Measurements from ENCODE around the gene ARFGEF2.

DNA sequence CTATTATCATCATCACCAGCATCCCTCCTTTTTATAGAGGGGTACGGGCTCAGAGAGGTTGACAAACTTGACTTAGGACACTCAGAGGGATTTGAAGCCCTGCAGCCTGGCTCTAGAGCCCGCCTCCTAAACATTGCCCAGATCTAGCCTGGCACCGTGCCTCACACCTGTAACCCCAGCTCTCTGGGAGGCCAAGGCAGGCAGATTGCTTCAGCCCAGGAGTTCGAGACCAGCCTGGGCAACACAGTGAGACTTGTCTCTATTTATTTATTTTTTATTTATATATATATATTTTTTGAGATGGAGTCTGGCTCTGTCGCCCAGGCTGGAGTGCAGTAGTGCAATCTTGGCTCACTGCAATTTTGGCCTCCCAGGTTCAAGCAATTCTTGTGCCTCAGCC is 118.3 kb downstream of the ARFGEF2 start:
- TF ChIP-seq TAF1 (IDR thresholded peaks at IDR 0.05; ENCODE audit: low read depth, low read length): no peak
- TF ChIP-seq BRCA1 (IDR thresholded peaks at IDR 0.05; ENCODE audit: low read depth, low read length): no peak
- TF ChIP-seq, protein P1, sequence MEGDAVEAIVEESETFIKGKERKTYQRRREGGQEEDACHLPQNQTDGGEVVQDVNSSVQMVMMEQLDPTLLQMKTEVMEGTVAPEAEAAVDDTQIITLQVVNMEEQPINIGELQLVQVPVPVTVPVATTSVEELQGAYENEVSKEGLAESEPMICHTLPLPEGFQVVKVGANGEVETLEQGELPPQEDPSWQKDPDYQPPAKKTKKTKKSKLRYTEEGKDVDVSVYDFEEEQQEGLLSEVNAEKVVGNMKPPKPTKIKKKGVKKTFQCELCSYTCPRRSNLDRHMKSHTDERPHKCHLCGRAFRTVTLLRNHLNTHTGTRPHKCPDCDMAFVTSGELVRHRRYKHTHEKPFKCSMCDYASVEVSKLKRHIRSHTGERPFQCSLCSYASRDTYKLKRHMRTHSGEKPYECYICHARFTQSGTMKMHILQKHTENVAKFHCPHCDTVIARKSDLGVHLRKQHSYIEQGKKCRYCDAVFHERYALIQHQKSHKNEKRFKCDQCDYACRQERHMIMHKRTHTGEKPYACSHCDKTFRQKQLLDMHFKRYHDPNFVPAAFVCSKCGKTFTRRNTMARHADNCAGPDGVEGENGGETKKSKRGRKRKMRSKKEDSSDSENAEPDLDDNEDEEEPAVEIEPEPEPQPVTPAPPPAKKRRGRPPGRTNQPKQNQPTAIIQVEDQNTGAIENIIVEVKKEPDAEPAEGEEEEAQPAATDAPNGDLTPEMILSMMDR (IDR thresholded peaks at IDR 0.05; ENCODE audit: control extremely low read depth in 1 of 3, insufficient read depth in 1 of 3, low read depth in 1 of 3, low read length in 3 of 3): no peak
- TF ChIP-seq, protein P2, sequence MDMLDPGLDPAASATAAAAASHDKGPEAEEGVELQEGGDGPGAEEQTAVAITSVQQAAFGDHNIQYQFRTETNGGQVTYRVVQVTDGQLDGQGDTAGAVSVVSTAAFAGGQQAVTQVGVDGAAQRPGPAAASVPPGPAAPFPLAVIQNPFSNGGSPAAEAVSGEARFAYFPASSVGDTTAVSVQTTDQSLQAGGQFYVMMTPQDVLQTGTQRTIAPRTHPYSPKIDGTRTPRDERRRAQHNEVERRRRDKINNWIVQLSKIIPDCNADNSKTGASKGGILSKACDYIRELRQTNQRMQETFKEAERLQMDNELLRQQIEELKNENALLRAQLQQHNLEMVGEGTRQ (IDR thresholded peaks at IDR 0.05; ENCODE audit: low read length): no peak
- no peak for TF ChIP-seq POLR2A (IDR thresholded peaks at IDR 0.05; ENCODE audit: control extremely low read depth in 1 of 2, low read depth in 2 of 2, low read length in 2 of 2)
- TF ChIP-seq, protein P3, sequence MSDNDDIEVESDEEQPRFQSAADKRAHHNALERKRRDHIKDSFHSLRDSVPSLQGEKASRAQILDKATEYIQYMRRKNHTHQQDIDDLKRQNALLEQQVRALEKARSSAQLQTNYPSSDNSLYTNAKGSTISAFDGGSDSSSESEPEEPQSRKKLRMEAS (IDR thresholded peaks at IDR 0.05): no peak
- no peak for TF ChIP-seq PHF8 (conservative IDR thresholded peaks at IDR 0.05; ENCODE audit: low read depth, low read length)
- TF ChIP-seq POLR2AphosphoS5 (IDR thresholded peaks at IDR 0.05; ENCODE audit: low read depth, low read length): no peak
- TF ChIP-seq EZH2 (IDR thresholded peaks at IDR 0.05; ENCODE audit: low read depth, low read length, severe bottlenecking): no peak
- TF ChIP-seq SP4 (IDR thresholded peaks at IDR 0.05; ENCODE audit: low read length): no peak
- no peak for TF ChIP-seq EP300 (IDR thresholded peaks at IDR 0.05; ENCODE audit: borderline replicate concordance in 1 of 2, low read depth in 2 of 2, low read length in 2 of 2)
- no peak for TF ChIP-seq RNF2 (IDR thresholded peaks at IDR 0.05; ENCODE audit: borderline replicate concordance, low read depth, low read length, missing control alignments, poor library complexity, severe bottlenecking)
- no peak for TF ChIP-seq SRF (IDR thresholded peaks at IDR 0.05; ENCODE audit: low read depth, low read length)

Data from H1 (cell line).